ENCODE data around the gene IFNAR1. TPM values are rescaled to one million over a fixed set of nuclear protein-coding genes. Genes with fewer than 3 reads are reported as not detected.
A peak's percentile ranks its signal among the peaks of the same experiment; 100 is the strongest.

IFNAR1 gene
- 16.9 TPM for polyA plus RNA-seq (2012; ENCODE audit: insufficient read depth, insufficient read length)

GRCh38 chr21:33324291-33325221 lies at the start of gene IFNAR1:
Gene IFNAR1, plus strand, starts transcription at chr21:33324970. Its CDS starts 86 bp downstream, at chr21:33325056.
- peak; percentile 97 for DNase-seq (ENCODE audit: low read depth, low spot score)
- H3K4me3 ChIP-seq (ENCODE audit: low read length) = peak within 1 kb of the TSS; percentile 81

DNA sequence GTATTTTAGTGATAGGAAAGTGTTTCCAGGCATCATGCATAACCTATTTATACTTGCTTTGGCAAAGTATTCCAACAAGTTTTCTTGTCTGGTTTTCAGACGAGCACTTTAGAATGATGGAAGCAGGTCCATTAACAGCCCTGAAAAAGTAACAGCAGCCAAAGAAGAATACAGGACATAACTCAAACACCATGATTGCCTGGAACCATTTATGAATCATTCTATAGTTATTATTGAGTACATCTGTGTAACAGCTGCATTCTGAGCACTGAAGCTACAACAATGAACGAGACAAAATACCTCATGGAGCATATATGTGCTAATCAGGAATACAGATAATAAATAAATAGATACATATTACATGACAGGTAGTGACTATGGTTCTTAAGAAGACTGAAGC lies 46.0 kb upstream of the IFNAR1 start:
- H3K4me3 ChIP-seq (ENCODE audit: low read length) = no peak overlapping the region
- no peak for DNase-seq (ENCODE audit: low read depth, low spot score)

- DNase-seq (ENCODE audit: low read depth, low spot score) = no peak
- H3K4me3 ChIP-seq (ENCODE audit: low read length) = no peak overlapping the region
These were observed 45.4 kb upstream of the IFNAR1 start for GRCh38 chr21:33279330-33279820.

- no peak for DNase-seq (ENCODE audit: low read depth, low spot score)
- H3K4me3 ChIP-seq (ENCODE audit: low read length) = no peak overlapping the region
These were observed 43.6 kb upstream of the IFNAR1 start for GRCh38 chr21:33281096-33281652.

DNA sequence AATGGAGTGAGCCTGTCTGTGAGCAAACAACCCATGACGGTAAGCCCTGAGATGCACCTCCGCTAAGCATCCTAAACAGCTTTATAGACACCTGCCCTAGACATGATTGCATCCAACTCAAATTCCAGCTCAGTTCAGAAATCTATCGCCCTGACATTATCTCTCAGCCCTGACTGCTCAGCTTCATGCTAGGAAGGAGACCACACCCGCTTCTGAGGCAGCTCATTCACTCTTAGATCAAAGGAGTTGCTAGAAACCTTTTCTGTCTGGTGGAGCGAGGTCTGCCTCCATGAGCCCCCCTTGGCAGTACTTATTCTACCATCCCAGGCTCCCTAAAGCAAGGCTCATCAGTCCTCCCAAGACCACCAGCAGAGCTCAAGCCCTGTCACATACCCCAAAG lies 41.6 kb upstream of the IFNAR1 start:
- DNase-seq (ENCODE audit: low read depth, low spot score) = no peak
- H3K4me3 ChIP-seq (ENCODE audit: low read length) = no peak overlapping the region

- DNase-seq (ENCODE audit: low read depth, low spot score) = no peak
- H3K4me3 ChIP-seq (ENCODE audit: low read length) = no peak overlapping the region
These were observed 38.7 kb upstream of the IFNAR1 start for GRCh38 chr21:33286076-33286475.

GRCh38 chr21:33286600-33287456 lies 37.9 kb upstream of the IFNAR1 start:
- H3K4me3 ChIP-seq (ENCODE audit: low read length) = no peak overlapping the region
- DNase-seq (ENCODE audit: low read depth, low spot score) = no peak

DNA sequence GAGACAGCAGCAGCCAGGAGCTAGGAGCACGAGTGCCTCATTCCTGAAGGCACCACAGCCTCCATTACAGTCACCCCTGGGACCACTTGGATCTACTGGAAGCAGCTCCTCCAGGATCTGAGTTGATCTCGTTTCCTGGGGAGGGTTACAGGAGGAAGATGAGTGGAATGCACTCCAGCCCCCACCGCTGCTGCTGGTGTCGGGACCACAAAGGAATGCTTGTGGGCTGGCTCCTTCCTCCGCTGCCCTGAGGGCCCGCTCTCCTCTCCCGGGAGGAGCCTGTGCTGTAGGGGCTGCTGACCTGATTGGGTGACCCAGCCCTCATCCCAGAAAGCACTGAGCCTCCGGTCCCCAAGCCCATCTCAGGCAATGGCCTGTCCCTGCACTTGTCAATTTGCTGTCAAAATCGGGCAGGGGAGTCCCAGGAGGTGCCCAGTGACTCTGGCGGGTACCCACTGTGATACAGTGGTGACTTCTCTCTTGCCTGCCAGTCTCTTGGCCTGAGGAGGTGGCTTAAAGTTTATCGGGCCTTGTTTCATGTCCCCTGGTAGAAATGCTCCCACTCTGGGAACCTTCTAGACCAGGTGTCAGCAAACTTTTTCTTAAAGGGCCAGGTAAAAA lies 35.5 kb upstream of the IFNAR1 start:
- DNase-seq (ENCODE audit: low read depth, low spot score) = no peak
- H3K4me3 ChIP-seq (ENCODE audit: low read length) = no peak overlapping the region

DNA sequence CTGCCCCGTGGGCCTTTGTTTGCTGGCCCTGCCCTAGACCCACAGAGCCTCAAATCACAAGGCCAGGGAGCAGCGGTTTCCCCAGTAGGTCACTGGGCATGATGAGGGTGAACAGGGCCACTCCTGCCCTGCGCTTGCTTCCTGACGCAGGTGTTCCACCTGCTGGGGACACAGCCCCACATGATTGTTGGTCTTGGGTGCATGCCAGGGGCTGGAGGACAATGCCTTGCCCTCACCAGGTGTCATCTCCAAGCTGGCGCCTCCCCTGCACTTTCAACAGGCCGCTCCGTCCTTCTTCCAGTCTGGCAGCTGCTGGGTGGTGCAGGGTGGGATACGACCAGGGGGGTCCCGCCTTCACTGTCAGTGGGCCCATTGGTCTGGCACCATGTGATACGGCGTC lies 34.3 kb upstream of the IFNAR1 start:
- no peak overlapping the region for H3K4me3 ChIP-seq (ENCODE audit: low read length)
- DNase-seq (ENCODE audit: low read depth, low spot score) = no peak

GRCh38 chr21:33291686-33292085 lies 33.1 kb upstream of the IFNAR1 start:
- DNase-seq (ENCODE audit: low read depth, low spot score) = no peak
- H3K4me3 ChIP-seq (ENCODE audit: low read length) = no peak overlapping the region

GRCh38 chr21:33292724-33293123 lies 32.0 kb upstream of the IFNAR1 start:
- no peak overlapping the region for H3K4me3 ChIP-seq (ENCODE audit: low read length)
- no peak for DNase-seq (ENCODE audit: low read depth, low spot score)

DNA sequence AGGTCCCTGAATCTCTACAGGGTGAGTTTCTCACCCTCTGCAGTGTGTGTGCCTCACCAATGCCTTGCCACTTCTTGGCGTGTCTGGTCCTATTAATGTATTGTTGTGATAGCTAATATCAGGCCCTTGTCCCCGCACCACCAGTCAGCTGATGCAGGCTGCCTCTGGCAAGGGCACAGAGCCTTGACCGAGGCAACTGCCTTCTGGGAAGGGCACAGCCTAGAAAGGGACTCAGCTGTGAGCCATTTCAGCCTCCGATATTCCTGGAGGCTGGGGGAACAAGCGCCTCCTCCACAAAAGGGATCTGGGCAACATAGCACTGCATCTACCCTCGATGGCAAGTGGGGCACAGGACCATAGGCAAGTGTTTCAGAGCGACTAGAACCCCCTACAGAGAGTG lies 31.6 kb upstream of the IFNAR1 start:
- DNase-seq (ENCODE audit: low read depth, low spot score) = no peak
- H3K4me3 ChIP-seq (ENCODE audit: low read length) = no peak overlapping the region

GRCh38 chr21:33293811-33294216 lies 31.0 kb upstream of the IFNAR1 start:
- no peak overlapping the region for H3K4me3 ChIP-seq (ENCODE audit: low read length)
- DNase-seq (ENCODE audit: low read depth, low spot score) = no peak

DNA sequence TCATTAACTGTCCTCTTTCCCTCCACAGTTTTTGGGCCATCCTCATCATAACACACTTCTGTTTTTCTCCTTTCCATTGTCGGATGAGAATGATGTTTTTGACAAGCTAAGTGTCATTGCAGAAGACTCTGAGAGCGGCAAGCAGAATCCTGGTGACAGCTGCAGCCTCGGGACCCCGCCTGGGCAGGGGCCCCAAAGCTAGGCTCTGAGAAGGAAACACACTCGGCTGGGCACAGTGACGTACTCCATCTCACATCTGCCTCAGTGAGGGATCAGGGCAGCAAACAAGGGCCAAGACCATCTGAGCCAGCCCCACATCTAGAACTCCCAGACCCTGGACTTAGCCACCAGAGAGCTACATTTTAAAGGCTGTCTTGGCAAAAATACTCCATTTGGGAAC lies 28.6 kb upstream of the IFNAR1 start:
- DNase-seq (ENCODE audit: low read depth, low spot score) = no peak
- H3K4me3 ChIP-seq (ENCODE audit: low read length) = no peak overlapping the region

GRCh38 chr21:33299181-33299752 lies 25.5 kb upstream of the IFNAR1 start:
- no peak overlapping the region for H3K4me3 ChIP-seq (ENCODE audit: low read length)
- peak; percentile 50 for DNase-seq (ENCODE audit: low read depth, low spot score)

DNA sequence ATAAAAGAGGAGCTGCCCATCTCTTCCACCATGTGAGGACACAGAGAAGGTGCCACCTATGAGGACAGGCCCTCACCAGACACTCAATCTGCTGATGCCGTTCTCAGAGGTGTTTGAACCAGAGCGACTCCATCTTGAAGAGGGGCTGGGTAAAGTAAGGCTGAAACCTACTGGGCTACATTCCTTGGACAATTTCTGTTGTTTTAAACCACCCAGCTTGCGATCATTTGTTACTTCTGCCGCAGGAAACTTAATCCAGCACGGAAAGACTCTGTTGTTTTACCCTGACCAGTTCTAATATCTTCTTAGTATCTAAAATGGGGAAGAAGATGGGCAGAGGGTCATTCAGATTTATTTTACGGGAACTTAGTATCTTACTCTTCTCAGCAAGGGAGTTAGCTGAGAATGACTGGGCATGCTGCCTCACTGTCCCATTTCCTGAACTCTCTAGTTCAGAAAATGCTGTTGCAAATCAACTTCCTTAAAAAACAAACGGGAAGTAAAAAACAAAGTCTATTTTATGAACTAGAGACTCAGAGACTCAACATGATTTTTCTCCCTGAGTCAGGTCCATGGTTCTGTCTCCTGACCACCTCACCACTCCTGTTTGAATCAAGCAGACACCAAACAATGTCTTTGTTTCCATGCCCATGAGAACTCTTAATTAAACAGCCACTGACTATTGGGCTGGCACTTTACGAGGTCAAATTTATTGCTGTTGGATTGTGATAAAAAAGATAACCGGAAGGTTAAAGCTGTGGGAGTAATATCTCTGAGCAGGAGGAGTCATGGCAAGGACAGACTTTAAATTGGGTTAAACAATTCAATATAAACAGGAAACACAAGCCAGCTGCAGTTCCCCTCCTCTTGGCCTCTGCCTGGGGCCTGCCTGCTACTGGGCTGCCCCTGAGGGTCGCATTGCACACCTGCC lies 23.8 kb upstream of the IFNAR1 start:
- no peak overlapping the region for H3K4me3 ChIP-seq (ENCODE audit: low read length)
- no peak for DNase-seq (ENCODE audit: low read depth, low spot score)

- H3K4me3 ChIP-seq (ENCODE audit: low read length) = no peak overlapping the region
- DNase-seq (ENCODE audit: low read depth, low spot score) = no peak
These were observed 23.2 kb upstream of the IFNAR1 start for GRCh38 chr21:33301632-33302002.

DNA sequence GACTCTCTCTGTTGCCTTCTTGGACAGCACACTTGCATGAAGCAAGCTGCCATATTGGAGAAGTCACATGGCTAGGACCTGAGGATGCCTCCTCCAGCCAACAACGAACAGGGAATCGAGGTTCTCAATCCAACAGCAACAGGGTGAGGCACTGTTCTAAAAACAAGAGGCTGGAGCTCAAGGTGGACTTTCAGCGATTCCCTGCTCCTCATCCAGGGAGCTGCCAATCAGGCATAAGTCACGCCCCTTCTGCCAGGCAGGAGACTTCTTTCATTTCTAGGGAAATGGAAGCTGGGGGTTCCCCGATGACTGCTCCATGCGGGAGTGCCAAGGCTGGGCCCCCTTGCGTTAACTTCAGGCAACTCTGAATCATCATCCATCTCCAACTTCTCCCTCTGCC lies 22.7 kb upstream of the IFNAR1 start:
- H3K4me3 ChIP-seq (ENCODE audit: low read length) = no peak overlapping the region
- no peak for DNase-seq (ENCODE audit: low read depth, low spot score)
